ENCODE data around the gene AGAP3. TPM values are rescaled to one million over a fixed set of nuclear protein-coding genes. Genes with fewer than 3 reads are reported as not detected.
A peak's percentile ranks its signal among the peaks of the same experiment; 100 is the strongest.

Gene AGAP3
- total and polyA plus RNA-seq, 2 of the 4 experiments (the other 2 are of a cell fraction): 35.3 to 93.9 TPM

DNA sequence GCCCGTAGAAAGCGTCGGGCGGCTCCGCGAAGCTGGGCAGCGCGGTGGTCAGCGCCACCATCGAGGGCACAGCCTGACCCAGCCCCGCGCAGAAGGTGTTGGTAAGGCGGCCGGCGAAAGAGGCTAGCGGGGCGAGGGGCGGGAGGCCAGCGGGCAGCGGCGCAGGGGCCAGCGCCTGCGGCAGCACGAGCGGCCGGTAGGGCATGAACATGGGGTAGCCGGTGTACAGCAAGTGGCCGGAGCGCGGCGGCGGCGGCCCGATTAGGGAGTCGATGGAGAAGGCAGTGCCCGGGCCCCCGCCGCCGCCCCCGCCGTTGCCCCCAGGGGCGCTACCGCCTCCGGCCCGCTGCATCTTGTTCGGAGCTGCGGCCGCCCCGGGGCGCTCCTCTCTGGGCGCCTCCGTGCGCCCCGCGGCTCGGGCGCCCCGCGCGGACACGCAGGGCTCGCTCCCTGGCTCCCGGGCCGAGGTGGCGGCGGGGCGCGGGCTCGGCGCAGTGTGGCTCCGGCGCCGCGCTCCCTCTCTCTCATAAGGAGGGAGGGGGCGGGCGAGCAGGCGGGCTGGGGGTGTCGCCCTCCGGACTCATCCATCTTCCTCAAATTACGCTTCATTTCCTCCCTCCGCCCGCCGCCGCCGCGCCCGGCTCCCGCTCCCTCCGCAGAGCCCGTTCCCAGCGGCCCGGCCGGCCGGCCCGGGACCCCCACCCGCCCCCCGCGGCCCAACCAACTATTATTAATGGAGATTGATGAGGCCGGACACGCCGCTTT lies 81.1 kb downstream of the AGAP3 start, which contains the start of gene GBX1:
TSS of gene GBX1 (minus strand) at position 498 of the 765 bp plus-strand sequence. CDS start at position 352, 146 bp downstream.
- no TSS peak for BruUV-seq (replicated peaks)
- CTCF ChIA-PET: no interaction called here

More for the DNA sequence above, 81.1 kb downstream of the AGAP3 start, which contains the start of gene GBX1:
- H2BK5ac ChIP-seq (ENCODE audit: low read depth, low read length, poor library complexity, severe bottlenecking): no peak within 1 kb of the TSS
- peaks cover 1% of the 10 kb centered on the region; the same call in 1 of the 2 replicates for H3K4me1 ChIP-seq (ENCODE audit: control insufficient read depth, insufficient read depth, low read length)
- H3K4ac ChIP-seq (ENCODE audit: low read depth, low read length): no peak within 1 kb of the TSS
- H3K27me3 ChIP-seq (ENCODE audit: control insufficient read depth, insufficient read depth, low read length): peaks cover 62% of the 10 kb centered on the region
- no peak within 1 kb of the TSS for H2BK120ac ChIP-seq (ENCODE audit: low read depth, low read length)
- no peak within 1 kb of the TSS for H2BK20ac ChIP-seq (ENCODE audit: low read depth, low read length)
- whole genome bisulfite sequencing, 2 experiments (ENCODE audit: extremely low coverage in 2 of 2, insufficient read length in 1 of 2): 0% methylated on average over 31 of the region's 101 CpGs; no CpG with 5 or more reads in 1 of the 2 experiments
- peak; percentile 76 for ATAC-seq (ENCODE audit: low read depth)
- peak within 1 kb of the TSS; percentile 23; the same call in 1 of the 2 replicates for H3K4me3 ChIP-seq (ENCODE audit: insufficient read depth, low read depth, low read length)
- no peak within 1 kb of the TSS for H3K56ac ChIP-seq (ENCODE audit: extremely low read depth, insufficient read depth, low read length)
- H3K9ac ChIP-seq (ENCODE audit: low read depth, low read length): no peak within 1 kb of the TSS
- no peak within 1 kb of the TSS for H3K18ac ChIP-seq (ENCODE audit: low read depth, low read length)
- H3K27ac ChIP-seq (ENCODE audit: insufficient read depth, low read length): no peak within 1 kb of the TSS
- H3K23ac ChIP-seq (ENCODE audit: low read depth, low read length): no peak within 1 kb of the TSS
- H3K79me1 ChIP-seq (ENCODE audit: low read depth in 1 of 2, low read length in 2 of 2): no peaks in the 10 kb centered on the region
- peaks cover 3% of the 10 kb centered on the region; the same call in 1 of the 2 replicates for H3K9me3 ChIP-seq (ENCODE audit: control insufficient read depth, insufficient read depth, low read length)
- H4K5ac ChIP-seq (ENCODE audit: low read depth, low read length): no peak within 1 kb of the TSS
- no peak within 1 kb of the TSS for H3K4me2 ChIP-seq (ENCODE audit: low read depth, low read length)
- intact Hi-C loops (cut with micrococcal nuclease) (no loop called here), in situ Hi-C loops (cut with MboI; ENCODE audit: low sequenced_read_pairs) (no loop called here), dilution Hi-C loops (cut with HindIII; ENCODE audit: low sequenced_read_pairs, unreplicated experiment) (no loop called here)
- H2AFZ ChIP-seq (replicated peaks; ENCODE audit: low read length, poor library complexity): peak within 1 kb of the TSS; percentile 79
- no peak within 1 kb of the TSS for H2BK15ac ChIP-seq (ENCODE audit: low read depth, low read length)
- POLR2A ChIA-PET (ENCODE audit: unreplicated experiment): no interaction called here
- DNase-seq: no peak
- no peak within 1 kb of the TSS for H4K91ac ChIP-seq (ENCODE audit: insufficient read depth, low read depth, low read length)
- no peak within 1 kb of the TSS for H2AK5ac ChIP-seq (ENCODE audit: low read depth, low read length)
- TF ChIP-seq, protein P1, sequence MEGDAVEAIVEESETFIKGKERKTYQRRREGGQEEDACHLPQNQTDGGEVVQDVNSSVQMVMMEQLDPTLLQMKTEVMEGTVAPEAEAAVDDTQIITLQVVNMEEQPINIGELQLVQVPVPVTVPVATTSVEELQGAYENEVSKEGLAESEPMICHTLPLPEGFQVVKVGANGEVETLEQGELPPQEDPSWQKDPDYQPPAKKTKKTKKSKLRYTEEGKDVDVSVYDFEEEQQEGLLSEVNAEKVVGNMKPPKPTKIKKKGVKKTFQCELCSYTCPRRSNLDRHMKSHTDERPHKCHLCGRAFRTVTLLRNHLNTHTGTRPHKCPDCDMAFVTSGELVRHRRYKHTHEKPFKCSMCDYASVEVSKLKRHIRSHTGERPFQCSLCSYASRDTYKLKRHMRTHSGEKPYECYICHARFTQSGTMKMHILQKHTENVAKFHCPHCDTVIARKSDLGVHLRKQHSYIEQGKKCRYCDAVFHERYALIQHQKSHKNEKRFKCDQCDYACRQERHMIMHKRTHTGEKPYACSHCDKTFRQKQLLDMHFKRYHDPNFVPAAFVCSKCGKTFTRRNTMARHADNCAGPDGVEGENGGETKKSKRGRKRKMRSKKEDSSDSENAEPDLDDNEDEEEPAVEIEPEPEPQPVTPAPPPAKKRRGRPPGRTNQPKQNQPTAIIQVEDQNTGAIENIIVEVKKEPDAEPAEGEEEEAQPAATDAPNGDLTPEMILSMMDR (conservative IDR thresholded peaks at IDR 0.05; ENCODE audit: low read depth, low read length): peak; percentile 12; the same call in 1 of the 2 replicates
- TF ChIP-seq NFE2L2 (IDR thresholded peaks at IDR 0.05; ENCODE audit: low read depth, low read length): no peak
- no peaks in the 10 kb centered on the region; the same call in 1 of the 2 replicates for H4K20me1 ChIP-seq (ENCODE audit: insufficient read depth, low read length)
- H3K14ac ChIP-seq (replicated peaks; ENCODE audit: low read depth, low read length): no peak within 1 kb of the TSS
- no peaks in the 10 kb centered on the region for H3K9me1 ChIP-seq (ENCODE audit: insufficient read depth, low read length)
- H4K8ac ChIP-seq (ENCODE audit: low read depth in 2 of 2, low read length in 2 of 2): no peak within 1 kb of the TSS
- no peak within 1 kb of the TSS for H2AK9ac ChIP-seq (replicated peaks; ENCODE audit: low read depth, low read length, poor library complexity)
- no peaks in the 10 kb centered on the region for H3K36me3 ChIP-seq (ENCODE audit: control insufficient read depth, insufficient read depth, low read length)
